Smooth muscle cell (in vitro differentiated cells): ENCODE results near the gene NDUFB11. TPM values are rescaled to one million over a fixed set of nuclear protein-coding genes. Genes with fewer than 3 reads are reported as not detected.

Experiments used
- DNase-seq: peaks from one replicate; lab custom pipeline; 2025; ENCODE audit not compliant: unreplicated experiment; lab: John Stamatoyannopoulos, UW
- H2AFZ ChIP-seq: fragments of 200-600 bp; sonication (generic); 2 replicates; pipeline ENCODE4 v1.6.0; 2016; ENCODE audit warnings: antibody characterized with exemption, low read depth, mild to moderate bottlenecking
- H3F3A ChIP-seq: fragments of 200-600 bp; sonication (generic); 2 replicates; pipeline ENCODE4 v1.6.0; 2017; ENCODE audit warnings: antibody characterized with exemption, low read depth
- H3K27ac ChIP-seq: fragments of 200-600 bp; sonication (generic); 2 replicates; pipeline ENCODE4 v1.5.1; 2016; ENCODE audit warnings: low read depth, mild to moderate bottlenecking
- H3K27me3 ChIP-seq: fragments of 200-600 bp; sonication (generic); 2 replicates; pipeline ENCODE4 v1.6.1; 2016; ENCODE audit warnings: low read depth, mild to moderate bottlenecking
- H3K36me3 ChIP-seq: fragments of 200-600 bp; sonication (generic); 2 replicates; pipeline ENCODE4 v1.5.1; 2016; ENCODE audit warnings: low read depth
- H3K4me1 ChIP-seq: fragments of 200-600 bp; sonication (generic); 2 replicates; pipeline ENCODE4 v1.5.1; 2016; ENCODE audit warnings: low read depth
- H3K4me2 ChIP-seq: fragments of 200-600 bp; sonication (generic); 2 replicates; pipeline ENCODE4 v1.6.0; 2016; ENCODE audit warnings: mild to moderate bottlenecking
- H3K4me3 ChIP-seq: fragments of 200-600 bp; sonication (generic); 2 replicates; pipeline ENCODE4 v1.5.1; 2016; ENCODE audit warnings: mild to moderate bottlenecking
- H3K79me2 ChIP-seq: fragments of 200-600 bp; sonication (generic); 2 replicates; pipeline ENCODE4 v1.6.0; 2016; ENCODE audit warnings: low read depth, mild to moderate bottlenecking
- H3K9ac ChIP-seq: fragments of 200-600 bp; sonication (generic); 2 replicates; pipeline ENCODE4 v1.6.0; 2016; ENCODE audit warnings: low read depth
- H3K9me3 ChIP-seq: fragments of 200-600 bp; sonication (generic); replicated peaks from 2 replicates; pipeline ENCODE4 v1.5.1; 2016; ENCODE audit warnings: low read depth
- H4K20me1 ChIP-seq: fragments of 200-600 bp; sonication (generic); 2 replicates; pipeline ENCODE4 v1.6.0; 2016; ENCODE audit warnings: low read depth
- CTCF ChIP-seq: fragments of 200-600 bp; sonication (generic); IDR thresholded peaks from 2 replicates; pipeline ENCODE4 v1.5.1; 2017; ENCODE audit warnings: borderline replicate concordance, mild to moderate bottlenecking, antibody characterized with exemption; ENCODE audit not compliant: insufficient read depth, poor library complexity, severe bottlenecking
- WGBS: methylation state at CpG from one replicate; pipeline ENCODE4 v1.1.7; 2016; ENCODE audit warnings: low lambda C conversion rate; 5-methylcytosine and 5-hydroxymethylcytosine counted together
- polyA plus RNA-seq: library from polyadenylated mRNA; unstranded; fragments of >200 nt; fragmentation: Nextera tagmentation; extraction: Ambion mirVana; gene quantifications from 2 replicates; pipeline ENCODE4 v1.2.1, GENCODE V29; 2016
- total RNA-seq: library from RNA; depleted of rRNA; stranded (reverse); fragments of >200 nt; gene quantifications from 2 replicates; pipeline ENCODE4 v1.2.3, GENCODE V29; 2014

The NDUFB11 gene
- total and polyA plus RNA-seq, 2 experiments from 2014 or later, result 82.6 to 178 TPM

GRCh38 chrX:47160781-47161180 is 16.3 kb upstream of the NDUFB11 start:
- H3K27ac ChIP-seq, result no peak overlapping the region
- H3K9ac ChIP-seq, result no peak overlapping the region
- no peaks in the 10 kb centered on the region for H3F3A ChIP-seq
- H3K4me2 ChIP-seq, result no peak overlapping the region
- DNase-seq, result no peak
- TF ChIP-seq CTCF, result no peak
- H3K79me2 ChIP-seq, result peaks cover 80% of the 10 kb centered on the region
- H3K36me3 ChIP-seq, result no peaks in the 10 kb centered on the region
- H3K4me3 ChIP-seq, result no peak overlapping the region
- no peaks in the 10 kb centered on the region for H3K4me1 ChIP-seq
- H2AFZ ChIP-seq, result no peak overlapping the region
- no peaks in the 10 kb centered on the region for H3K27me3 ChIP-seq
- H4K20me1 ChIP-seq, result peaks cover 57% of the 10 kb centered on the region
- no peaks in the 10 kb centered on the region for H3K9me3 ChIP-seq
- WGBS, result 76% methylated on average over 4 of the region's 4 CpGs

GRCh38 chrX:47158781-47159180 is 14.3 kb upstream of the NDUFB11 start:
- WGBS, result 91% methylated on average over 5 of the region's 5 CpGs
- TF ChIP-seq CTCF, result no peak
- no peaks in the 10 kb centered on the region for H3K27me3 ChIP-seq
- H2AFZ ChIP-seq, result no peak overlapping the region
- peaks cover 76% of the 10 kb centered on the region for H3K79me2 ChIP-seq
- H3K9ac ChIP-seq, result no peak overlapping the region
- H3K4me3 ChIP-seq, result no peak overlapping the region
- no peaks in the 10 kb centered on the region for H3K9me3 ChIP-seq
- DNase-seq, result no peak
- no peaks in the 10 kb centered on the region for H3K36me3 ChIP-seq
- no peaks in the 10 kb centered on the region for H3K4me1 ChIP-seq
- no peak overlapping the region for H3K4me2 ChIP-seq
- no peaks in the 10 kb centered on the region for H3F3A ChIP-seq
- peaks cover 54% of the 10 kb centered on the region for H4K20me1 ChIP-seq
- H3K27ac ChIP-seq, result no peak overlapping the region

- Histone ChIP-seq H3K27ac (no peak overlapping the region), H3K9ac (no peak overlapping the region), H2AFZ (no peak overlapping the region), H3K79me2 (peaks cover 77% of the 10 kb centered on the region), H3F3A (no peaks in the 10 kb centered on the region), H3K27me3 (no peaks in the 10 kb centered on the region), H3K4me2 (no peak overlapping the region), H3K4me3 (no peak overlapping the region), H4K20me1 (peaks cover 60% of the 10 kb centered on the region), H3K9me3 (no peaks in the 10 kb centered on the region), H3K4me1 (no peaks in the 10 kb centered on the region), H3K36me3 (no peaks in the 10 kb centered on the region)
- 92% methylated on average over 16 of the region's 16 CpGs for WGBS
- DNase-seq, result no peak
- no peak for TF ChIP-seq CTCF
Observed at GRCh38 chrX:47158131-47158530, 13.6 kb upstream of the NDUFB11 start.
